Measurements from ENCODE around the gene LMOD3.

LMOD3 gene

GRCh38 chr3:69116897-69117296 is 5.5 kb downstream of the LMOD3 start:
- TF ChIP-seq, protein P1, sequence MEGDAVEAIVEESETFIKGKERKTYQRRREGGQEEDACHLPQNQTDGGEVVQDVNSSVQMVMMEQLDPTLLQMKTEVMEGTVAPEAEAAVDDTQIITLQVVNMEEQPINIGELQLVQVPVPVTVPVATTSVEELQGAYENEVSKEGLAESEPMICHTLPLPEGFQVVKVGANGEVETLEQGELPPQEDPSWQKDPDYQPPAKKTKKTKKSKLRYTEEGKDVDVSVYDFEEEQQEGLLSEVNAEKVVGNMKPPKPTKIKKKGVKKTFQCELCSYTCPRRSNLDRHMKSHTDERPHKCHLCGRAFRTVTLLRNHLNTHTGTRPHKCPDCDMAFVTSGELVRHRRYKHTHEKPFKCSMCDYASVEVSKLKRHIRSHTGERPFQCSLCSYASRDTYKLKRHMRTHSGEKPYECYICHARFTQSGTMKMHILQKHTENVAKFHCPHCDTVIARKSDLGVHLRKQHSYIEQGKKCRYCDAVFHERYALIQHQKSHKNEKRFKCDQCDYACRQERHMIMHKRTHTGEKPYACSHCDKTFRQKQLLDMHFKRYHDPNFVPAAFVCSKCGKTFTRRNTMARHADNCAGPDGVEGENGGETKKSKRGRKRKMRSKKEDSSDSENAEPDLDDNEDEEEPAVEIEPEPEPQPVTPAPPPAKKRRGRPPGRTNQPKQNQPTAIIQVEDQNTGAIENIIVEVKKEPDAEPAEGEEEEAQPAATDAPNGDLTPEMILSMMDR (conservative IDR thresholded peaks at IDR 0.05) = no peak

DNA sequence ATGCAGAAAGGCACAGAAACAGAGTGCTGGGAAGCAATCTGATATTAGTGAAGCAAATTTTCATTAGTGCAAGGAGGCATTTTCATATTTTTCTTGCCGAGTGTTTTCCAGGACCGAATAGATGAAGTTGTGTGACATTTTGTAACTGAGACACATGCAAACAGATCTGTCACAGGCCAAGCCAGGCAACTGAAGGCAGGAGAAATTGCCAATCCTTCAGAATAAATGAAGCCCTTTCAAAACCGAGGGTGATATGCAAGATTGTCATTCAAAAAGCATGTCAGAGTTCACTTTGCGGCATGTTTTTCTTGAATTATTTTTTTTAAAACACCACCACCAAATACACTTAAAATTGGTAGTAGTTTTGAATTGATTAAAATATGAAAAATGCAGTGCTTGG is 6.2 kb downstream of the LMOD3 start:
- TF ChIP-seq, protein P1 (conservative IDR thresholded peaks at IDR 0.05) = no peak
- no peak overlapping the region for H3K27ac ChIP-seq

More at GRCh38 chr3:69116897-69117296, 5.5 kb downstream of the LMOD3 start:
- H3K27ac ChIP-seq = 0 out of 2 replicates have a peak overlapping the region, but pooled peaks have one; percentile 2

DNA sequence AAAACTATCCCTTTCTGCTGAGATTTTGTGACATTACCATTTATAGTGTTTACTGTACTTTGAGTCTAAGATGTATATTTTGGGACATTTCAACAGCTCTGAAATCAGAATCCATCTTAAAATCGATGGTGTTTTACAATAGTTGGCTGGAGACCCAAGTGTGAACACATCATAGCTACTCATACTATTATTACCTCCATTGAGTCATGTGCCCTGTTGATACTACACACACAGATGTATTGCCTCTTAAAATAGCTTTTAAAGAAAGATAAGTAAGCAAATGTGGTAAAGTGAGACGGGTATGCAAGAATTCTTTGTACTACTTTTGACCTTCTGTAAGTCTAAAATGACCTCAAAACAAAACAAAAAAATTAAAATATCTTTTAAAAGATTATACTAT is 6.7 kb downstream of the LMOD3 start:
- TF ChIP-seq, protein P1 (conservative IDR thresholded peaks at IDR 0.05) = no peak
- no peak overlapping the region for H3K27ac ChIP-seq

DNA sequence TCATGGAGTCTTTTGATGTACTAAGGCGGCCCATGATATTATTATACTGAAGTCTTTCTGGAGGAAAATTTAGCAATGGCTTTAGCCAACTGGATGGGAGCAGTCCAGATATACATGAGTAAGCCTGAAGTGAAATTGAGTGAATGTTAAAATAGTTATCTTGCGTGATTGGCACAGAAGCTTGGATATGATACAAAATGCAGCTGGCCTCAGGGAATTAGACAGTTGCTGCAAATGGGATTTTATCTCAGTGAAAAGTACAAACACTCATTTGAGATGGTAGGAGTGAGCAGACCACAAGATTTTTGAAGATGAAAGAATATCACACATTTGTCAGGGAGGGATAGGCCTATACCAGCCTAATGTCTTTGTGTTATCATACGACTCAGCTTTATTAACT is 8.9 kb downstream of the LMOD3 start:
- TF ChIP-seq, protein P1 (conservative IDR thresholded peaks at IDR 0.05) = no peak
- no peak overlapping the region for H3K27ac ChIP-seq

DNA sequence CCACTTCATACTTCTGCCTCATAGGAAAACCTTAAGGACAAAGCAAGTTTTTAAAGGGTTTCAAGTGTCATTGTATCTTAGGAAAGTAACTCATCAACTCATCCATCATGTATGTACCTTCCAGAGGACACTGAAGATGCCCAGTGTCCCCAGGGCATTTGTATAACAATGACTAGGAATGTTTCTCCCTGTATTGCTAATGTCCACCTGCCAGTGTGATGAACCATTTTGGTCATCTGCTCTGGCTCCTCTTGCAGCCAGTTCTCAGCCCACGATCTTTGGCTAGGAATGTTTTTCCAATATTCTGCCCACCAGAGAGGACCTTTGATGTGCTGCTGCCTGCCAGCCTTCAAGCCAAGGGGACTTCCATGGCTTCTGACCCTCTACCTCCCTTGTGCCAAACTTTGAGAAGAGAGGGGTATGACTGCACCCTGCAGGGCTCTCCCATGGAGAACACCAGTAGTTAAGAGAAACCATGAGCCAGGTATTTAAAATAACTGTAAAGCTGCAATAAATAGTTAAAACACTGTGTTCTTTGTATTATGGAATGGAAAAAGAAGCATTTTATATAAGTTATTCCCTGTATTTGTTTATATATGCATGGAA is 11.4 kb downstream of the LMOD3 start:
- TF ChIP-seq, protein P1 (conservative IDR thresholded peaks at IDR 0.05) = no peak

GRCh38 chr3:69108811-69109210 is 13.6 kb downstream of the LMOD3 start:
- peak overlapping the region; percentile 42 for H3K27ac ChIP-seq
- TF ChIP-seq, protein P1 (conservative IDR thresholded peaks at IDR 0.05) = no peak

More for the DNA sequence above, 11.4 kb downstream of the LMOD3 start:
- H3K27ac ChIP-seq = no peak overlapping the region

- H3K27ac ChIP-seq = peak overlapping the region; percentile 42
- TF ChIP-seq, protein P1 (conservative IDR thresholded peaks at IDR 0.05) = no peak
Observed at GRCh38 chr3:69107841-69108240, 14.6 kb downstream of the LMOD3 start.

Data from VCaP (cell line).